HG02981 (cell line): ENCODE data around the gene KIZ.

Experiments
- ATAC-seq: cut with Tn5 transposase; IDR thresholded peaks from one replicate; pipeline ENCODE4 v1.9.1; 2021; ENCODE audit warnings: mild to moderate bottlenecking, moderate library complexity; ENCODE audit not compliant: unreplicated experiment

The KIZ gene

DNA sequence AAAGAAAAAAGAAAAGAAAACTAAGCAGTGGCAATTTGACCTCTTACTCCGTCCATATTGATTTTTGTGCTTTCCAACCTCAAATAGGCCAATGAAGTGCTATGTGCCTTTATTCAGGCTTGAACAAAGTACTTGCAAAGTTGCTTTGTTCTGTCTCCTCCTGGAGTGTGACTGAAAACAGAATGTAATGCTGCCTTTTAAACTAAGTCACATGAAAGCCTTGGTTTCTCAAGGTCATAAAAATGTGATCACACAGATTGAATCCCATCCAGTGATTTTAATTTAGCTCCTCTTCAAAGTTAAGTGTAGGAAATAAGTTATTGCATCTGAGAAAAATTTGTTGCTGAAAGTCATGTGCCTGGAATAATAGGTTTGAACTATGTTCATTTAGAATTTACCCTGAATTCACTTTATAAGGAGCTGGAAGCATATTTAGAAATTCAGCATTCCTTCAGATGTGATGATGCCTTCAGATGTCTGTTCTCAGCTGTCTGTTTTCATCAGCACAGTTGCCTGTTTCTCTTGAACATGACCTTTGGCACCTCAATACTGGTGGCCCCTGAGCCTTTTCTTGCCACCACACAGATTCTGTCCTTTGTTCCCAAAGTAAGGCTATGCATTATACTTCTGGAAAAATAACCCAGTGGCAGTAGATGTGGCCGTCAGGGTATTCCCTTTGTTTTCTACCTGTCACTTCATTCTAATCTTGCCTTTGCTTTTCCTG lies 48.8 kb downstream of the KIZ start:
- ATAC-seq = no peak

DNA sequence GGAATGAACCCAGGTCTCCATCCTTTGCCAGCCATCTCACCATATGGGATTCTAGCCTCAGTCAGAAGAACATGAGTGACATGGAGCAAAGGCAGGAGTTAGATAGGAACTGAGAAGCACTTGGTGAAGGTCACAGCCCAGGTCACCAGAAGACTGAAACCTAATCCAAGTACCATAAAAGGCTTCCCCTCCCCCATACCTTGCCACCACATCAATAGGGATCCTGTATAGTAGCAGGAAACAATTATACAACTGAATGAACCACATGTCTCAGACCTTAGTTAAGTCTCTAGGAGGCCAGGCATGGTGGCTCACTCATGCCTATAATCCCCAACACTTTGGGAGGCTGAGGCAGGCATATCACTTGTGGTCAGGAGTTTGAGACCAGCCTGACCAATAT lies 49.6 kb downstream of the KIZ start:
- no peak for ATAC-seq

DNA sequence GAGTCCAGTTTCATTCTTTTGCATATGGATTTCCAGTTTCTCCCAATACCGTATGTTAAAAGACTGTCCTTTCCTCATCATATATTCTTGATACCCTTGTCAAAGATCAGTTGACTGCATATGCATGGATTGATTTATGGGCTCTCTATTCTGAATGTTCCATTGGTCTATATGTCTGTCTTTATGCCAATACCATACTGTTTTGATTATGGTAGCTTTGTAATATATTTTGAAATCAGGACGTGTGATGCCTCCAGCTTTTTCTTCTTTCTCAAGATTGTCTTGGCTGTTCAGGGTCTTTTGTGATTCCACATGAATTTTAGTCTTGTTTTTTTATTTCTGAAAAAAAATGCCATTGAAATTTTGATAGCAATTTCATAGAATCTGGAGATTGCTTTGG lies 51.9 kb downstream of the KIZ start:
- no peak for ATAC-seq

- ATAC-seq = no peak
These were observed 53.9 kb downstream of the KIZ start for GRCh38 chr20:21179757-21180156.

DNA sequence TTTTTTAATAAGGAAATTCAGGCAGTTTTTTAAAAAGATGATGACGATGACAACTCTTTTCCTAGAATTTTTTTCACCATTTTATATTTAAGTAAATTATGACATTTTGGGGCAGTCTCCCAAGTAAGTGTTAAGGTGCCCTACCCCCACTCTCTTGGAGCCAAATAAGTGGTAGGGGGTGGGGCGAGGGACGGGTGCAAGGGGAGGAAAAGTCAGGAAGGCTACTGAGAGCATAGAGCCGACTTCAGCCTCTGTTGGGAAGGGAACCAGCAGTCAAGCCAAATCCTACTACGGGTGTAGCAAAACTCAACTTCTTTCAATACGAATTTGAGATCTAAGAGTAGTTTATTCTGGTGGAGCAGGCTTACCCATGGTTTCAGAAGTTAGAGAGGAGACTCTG lies 54.4 kb downstream of the KIZ start:
- no peak for ATAC-seq

DNA sequence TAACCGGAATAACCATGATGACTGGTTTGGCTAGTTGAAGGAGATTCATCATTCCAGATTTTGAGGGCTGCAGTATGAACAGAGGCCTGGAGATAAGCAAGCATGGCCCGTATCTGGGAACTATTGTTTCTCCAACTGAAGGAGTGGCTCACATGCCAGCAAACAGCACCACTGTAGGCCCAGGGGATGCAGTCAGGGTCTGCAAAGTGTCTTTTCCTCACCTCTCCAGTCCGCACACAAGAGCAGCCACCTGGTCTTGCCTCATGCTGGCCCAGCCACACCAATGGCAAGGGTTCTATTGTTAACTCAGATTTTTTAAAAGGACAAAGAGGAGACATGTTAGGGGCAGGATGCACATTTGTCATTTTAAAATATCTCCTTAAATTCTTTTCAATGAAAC lies 55.1 kb downstream of the KIZ start:
- ATAC-seq = no peak

- no peak for ATAC-seq
These were observed 57.1 kb downstream of the KIZ start for GRCh38 chr20:21182832-21183563.

DNA sequence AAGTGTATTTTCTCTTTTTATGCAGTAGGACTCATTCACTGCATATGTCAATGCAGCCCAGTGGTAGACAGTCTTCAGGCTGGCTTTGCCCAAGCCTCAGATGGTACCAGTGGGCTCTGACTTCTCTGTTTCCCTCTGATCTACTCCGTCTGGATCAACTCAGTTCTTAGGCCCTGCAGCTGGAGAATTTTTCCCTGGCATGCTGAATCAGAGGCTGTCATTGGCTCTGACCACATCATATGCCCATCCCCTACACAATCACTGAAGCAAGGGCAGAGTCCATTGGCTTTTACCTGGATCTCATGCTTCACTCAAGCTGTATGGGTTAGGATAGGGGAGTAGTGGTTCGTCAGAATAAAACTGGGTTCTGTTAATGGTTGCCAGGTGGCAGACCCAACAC lies 57.8 kb downstream of the KIZ start:
- ATAC-seq = no peak

DNA sequence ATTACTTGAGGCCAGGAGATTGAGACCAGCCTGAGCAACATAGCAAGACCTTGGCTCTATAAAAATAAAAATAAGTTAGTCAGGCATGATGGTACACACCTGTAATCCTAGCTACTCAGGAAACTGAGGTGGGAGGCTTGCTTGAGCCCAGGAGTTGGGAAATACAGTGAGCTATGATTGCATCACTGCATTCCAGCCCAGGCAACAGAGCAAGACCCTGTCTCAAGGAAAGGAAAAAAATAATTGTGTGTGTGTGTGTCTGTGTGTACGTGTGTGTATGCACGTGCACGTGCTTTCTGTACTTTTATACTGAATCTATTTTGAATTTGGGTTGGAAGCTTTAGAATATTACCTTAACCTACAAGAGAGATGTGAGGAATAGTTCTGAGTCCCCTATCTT lies 58.9 kb downstream of the KIZ start:
- no peak for ATAC-seq

GRCh38 chr20:21185849-21186248 lies 60.0 kb downstream of the KIZ start:
- ATAC-seq = no peak

- ATAC-seq = no peak
These were observed 64.1 kb downstream of the KIZ start for GRCh38 chr20:21189761-21190523.

GRCh38 chr20:21190869-21191268 lies 65.0 kb downstream of the KIZ start:
- ATAC-seq = no peak

DNA sequence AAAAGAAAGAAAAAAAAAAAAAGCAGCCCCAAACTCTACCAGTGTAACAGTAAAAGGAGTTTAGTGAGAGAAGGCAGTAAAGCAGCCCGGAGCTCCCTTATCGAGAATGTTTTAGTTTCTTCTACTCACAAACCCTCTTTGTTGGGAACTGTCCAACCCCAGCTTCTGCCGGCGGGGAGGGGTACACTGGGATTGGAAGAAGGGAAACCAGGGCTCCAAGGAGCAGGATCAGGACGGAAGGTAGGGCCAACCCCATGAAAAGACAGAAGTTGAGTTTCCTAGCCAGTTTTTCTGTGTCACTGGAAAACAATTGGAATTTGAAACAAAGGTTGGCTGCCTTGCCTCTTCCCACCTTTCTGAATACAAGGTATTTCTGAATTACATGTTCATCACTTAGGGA lies 66.0 kb downstream of the KIZ start:
- no peak for ATAC-seq

- ATAC-seq = no peak
These were observed 76.4 kb downstream of the KIZ start for GRCh38 chr20:21202259-21202658.

DNA sequence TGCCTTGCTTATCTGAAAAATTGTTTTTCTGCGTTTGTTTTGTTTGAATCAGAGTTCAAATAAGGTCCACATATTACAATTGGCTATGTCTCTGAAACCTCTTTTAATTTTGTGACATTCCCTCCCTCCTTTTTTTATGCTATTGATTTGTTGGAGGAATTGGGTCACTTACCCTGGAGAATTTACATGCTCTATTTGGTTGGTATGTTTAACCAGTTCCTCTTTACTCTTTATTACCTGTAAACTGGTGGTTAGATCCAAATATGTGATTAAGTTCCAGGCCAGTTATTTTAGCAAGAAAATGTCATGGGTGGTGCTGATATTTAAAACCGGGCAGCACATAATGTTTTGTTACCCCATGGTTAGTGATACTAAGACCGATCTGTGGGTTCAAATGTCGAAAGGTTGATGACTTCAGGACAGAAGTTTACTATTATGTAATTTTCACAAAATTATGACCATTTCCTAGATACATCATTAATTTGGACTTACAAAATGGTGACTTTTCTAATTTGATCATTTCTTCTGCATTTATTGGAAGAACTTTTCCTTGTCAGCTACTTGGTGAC lies 77.3 kb downstream of the KIZ start:
- ATAC-seq = no peak

DNA sequence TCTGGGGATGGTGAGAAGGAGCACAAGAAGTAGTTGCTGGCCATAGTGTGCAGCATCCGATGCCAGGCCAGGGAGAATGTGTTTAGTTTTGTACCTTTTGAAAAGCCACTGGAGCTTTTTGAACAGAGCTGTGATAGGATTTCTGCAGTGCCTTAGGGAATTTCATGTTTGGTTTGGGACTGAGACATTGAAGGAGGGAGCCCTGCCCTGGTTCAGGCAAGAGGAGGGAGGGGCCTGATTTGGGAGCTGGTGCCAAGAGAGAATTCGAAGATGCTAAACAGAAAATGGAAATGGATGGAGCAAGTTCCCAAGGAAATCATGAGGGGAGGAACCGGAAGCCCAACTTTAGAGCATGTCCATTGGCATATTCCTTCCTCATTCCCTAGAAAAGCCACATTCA lies 80.7 kb downstream of the KIZ start:
- no peak for ATAC-seq

GRCh38 chr20:21208999-21209398 lies 83.1 kb downstream of the KIZ start:
- ATAC-seq = no peak

DNA sequence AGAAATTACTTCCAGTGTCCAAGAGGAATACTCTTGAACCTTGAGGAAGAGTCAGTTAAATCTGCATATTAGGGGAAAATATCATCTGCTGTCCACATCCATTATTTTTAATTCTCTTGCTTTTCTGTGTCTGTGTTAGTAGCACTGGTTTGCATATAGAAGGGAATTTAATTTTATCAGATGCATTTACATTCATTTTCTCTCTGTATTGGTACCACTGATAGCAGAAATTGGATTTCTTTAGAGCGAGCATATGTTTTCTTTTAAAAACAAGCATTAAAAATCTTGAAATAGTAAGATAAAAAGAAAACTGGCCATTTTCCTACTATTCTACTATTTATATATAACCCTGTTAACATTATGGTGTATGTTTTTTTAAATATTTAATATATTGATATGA lies 83.8 kb downstream of the KIZ start:
- ATAC-seq = no peak

DNA sequence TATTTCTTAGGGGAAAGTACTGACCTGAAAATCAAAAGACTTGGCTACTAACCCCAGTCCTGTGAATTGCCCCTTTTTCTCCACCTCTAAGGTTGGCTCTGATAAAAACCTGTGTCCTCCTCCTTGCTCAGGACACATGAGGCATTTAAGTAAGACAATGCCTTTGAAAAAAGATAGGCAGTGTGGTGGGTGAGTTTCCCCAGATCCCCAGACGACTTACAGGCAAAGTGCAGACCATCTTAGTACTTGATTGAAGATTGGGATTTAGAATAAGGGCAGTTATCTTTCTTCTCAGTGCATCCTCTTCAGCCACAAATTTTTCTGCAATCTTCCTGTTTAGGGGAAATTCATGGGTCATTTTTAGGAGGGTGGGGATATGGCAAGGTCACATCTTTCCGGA lies 87.8 kb downstream of the KIZ start:
- ATAC-seq = no peak

DNA sequence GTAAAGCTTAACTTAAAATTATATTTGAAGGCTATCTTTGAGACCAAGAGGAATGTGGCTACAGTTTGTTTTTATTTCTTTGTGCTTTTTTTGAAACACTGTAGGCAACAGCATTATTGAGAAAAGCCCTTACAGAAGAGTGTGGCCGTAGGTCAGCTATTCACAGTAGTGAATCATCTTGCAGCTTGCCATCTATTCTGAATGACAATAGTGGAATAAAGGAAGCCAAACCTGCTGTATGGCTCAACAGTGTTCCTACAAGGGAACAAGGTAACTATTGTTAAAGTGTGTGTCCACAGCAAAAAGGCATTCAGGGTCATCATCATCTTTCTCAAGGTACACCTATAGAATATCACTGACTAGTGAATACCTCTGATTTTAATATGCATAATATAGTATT lies 88.5 kb downstream of the KIZ start:
- no peak for ATAC-seq

- ATAC-seq = no peak
These were observed 93.8 kb downstream of the KIZ start for GRCh38 chr20:21219686-21220085.

DNA sequence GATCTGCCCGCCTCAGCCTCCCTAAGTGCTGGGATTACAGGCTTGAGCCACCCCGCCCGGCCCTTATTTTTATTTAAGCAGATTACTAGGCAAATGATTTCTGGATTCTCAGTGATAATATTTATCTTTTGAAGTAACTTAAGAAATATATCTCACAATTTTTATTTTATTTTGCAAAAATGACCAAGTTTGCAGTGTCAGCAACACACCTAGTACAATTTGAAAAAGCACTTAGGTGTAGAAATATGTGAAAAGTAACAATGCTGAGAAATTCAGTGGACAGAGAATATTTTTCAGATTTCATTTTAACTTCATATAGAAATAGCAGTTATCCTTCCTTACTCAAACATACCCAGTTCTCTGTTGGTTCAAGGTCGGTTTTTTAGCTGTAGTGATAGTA lies 98.3 kb downstream of the KIZ start:
- no peak for ATAC-seq
